ENCODE results near the gene ZNF441.
"Not testable (repeated sequence)": the region's sequence is repeated elsewhere in the genome, so short reads cannot be mapped to it uniquely, and the experiment has no call there.

The ZNF441 gene

GRCh38 chr19:11780431-11781020, 13.7 kb downstream of the ZNF441 start:
- no peak for DNase-seq (ENCODE audit: low read depth)

- DNase-seq (ENCODE audit: low read depth): no peak
These were observed 14.7 kb downstream of the ZNF441 start for GRCh38 chr19:11781295-11782057.

GRCh38 chr19:11783767-11784166, 17.0 kb downstream of the ZNF441 start:
- DNase-seq (ENCODE audit: low read depth): no peak

- DNase-seq (ENCODE audit: low read depth): no peak
These were observed 17.6 kb downstream of the ZNF441 start for GRCh38 chr19:11784356-11784755.

GRCh38 chr19:11787536-11787935, 20.7 kb downstream of the ZNF441 start:
- no peak for DNase-seq (ENCODE audit: low read depth)

GRCh38 chr19:11792942-11793341, 26.1 kb downstream of the ZNF441 start:
- no peak for DNase-seq (ENCODE audit: low read depth)

GRCh38 chr19:11797491-11797890, 30.7 kb downstream of the ZNF441 start:
- peak; percentile 81 for DNase-seq (ENCODE audit: low read depth)

- DNase-seq (ENCODE audit: low read depth): peak; percentile 91
These were observed 31.9 kb downstream of the ZNF441 start, which contains the start of gene ZNF491 for GRCh38 chr19:11798391-11799330. Gene ZNF491 (plus strand): TSS chr19:11798523. CDS start chr19:11805954, 7,431 bp downstream.

GRCh38 chr19:11806354-11807098, 39.7 kb downstream of the ZNF441 start:
- no peak for DNase-seq (ENCODE audit: low read depth)

GRCh38 chr19:11807099-11807380, 40.2 kb downstream of the ZNF441 start:
- DNase-seq (ENCODE audit: low read depth): no peak

- no peak for DNase-seq (ENCODE audit: low read depth)
These were observed 46.9 kb downstream of the ZNF441 start for GRCh38 chr19:11813703-11814028.

GRCh38 chr19:11814029-11814699, 47.4 kb downstream of the ZNF441 start, which contains the start of gene ZNF440:
Gene ZNF440 (plus strand): TSS chr19:11814273. CDS start chr19:11814448, 175 bp downstream.
- DNase-seq (ENCODE audit: low read depth): peak; percentile 94

- peak; percentile 33 for DNase-seq (ENCODE audit: low read depth)
These were observed 47.9 kb downstream of the ZNF441 start for GRCh38 chr19:11814700-11815035.

GRCh38 chr19:11821474-11822109, 54.8 kb downstream of the ZNF441 start:
- DNase-seq (ENCODE audit: low read depth): peak; percentile 51

- DNase-seq (ENCODE audit: low read depth): not testable (repeated sequence)
These were observed 62.4 kb downstream of the ZNF441 start for GRCh38 chr19:11828957-11829876.

- DNase-seq (ENCODE audit: low read depth): no peak
These were observed 65.6 kb downstream of the ZNF441 start for GRCh38 chr19:11832253-11832912.

- DNase-seq (ENCODE audit: low read depth): no peak
These were observed 66.7 kb downstream of the ZNF441 start for GRCh38 chr19:11833541-11833940.

Data from EH (cell line).